Spleen (tissue), 11 donors: ENCODE results near the gene PDE8A. TPM values are rescaled to one million over a fixed set of nuclear protein-coding genes. Genes with fewer than 3 reads are reported as not detected.
"Not testable (repeated sequence)": the region's sequence is repeated elsewhere in the genome, so short reads cannot be mapped to it uniquely, and the experiment has no call there.

Experiments
- DNase-seq: peaks from one replicate; pipeline ENCODE4 v3.0.0-alpha.2; 2020
- H3K27ac ChIP-seq, 8 donors: fragments of 200-600 bp; sonication (generic) in 7 of 8; 1 replicate in 4 of 8; 2 replicates in 4 of 8; pipeline versions ENCODE4 v1.5.0 to v1.8.0; 2016 to 2021; ENCODE audit warnings: inconsistent platforms in 4 of 8, mild to moderate bottlenecking in 4 of 8, moderate library complexity in 1 of 8
- H3K27me3 ChIP-seq, 7 donors: fragments of 200-600 bp; sonication (generic) in 6 of 7; replicated peaks in 1 of 7; 1 replicate in 4 of 7; 2 replicates in 3 of 7; pipeline versions ENCODE4 v1.5.0 to v1.8.0; 2016 to 2021; ENCODE audit warnings: inconsistent platforms in 3 of 7, mild to moderate bottlenecking in 1 of 7
- H3K36me3 ChIP-seq, 6 donors: fragments of 200-600 bp; sonication (generic) in 5 of 6; 1 replicate in 4 of 6; 2 replicates in 2 of 6; pipeline versions ENCODE4 v1.5.0 to v1.8.0; 2016 to 2021; ENCODE audit warnings: inconsistent platforms in 2 of 6
- H3K4me1 ChIP-seq, 6 donors: fragments of 200-600 bp; sonication (generic) in 5 of 6; 1 replicate in 3 of 6; 2 replicates in 3 of 6; pipeline versions ENCODE4 v1.5.0 to v1.8.0; 2016 to 2021; ENCODE audit warnings: inconsistent platforms in 3 of 6
- H3K4me3 ChIP-seq, 8 donors: fragments of 200-600 bp; sonication (generic) in 7 of 8; 1 replicate in 4 of 8; 2 replicates in 4 of 8; pipeline versions ENCODE4 v1.5.0 to v1.8.0; 2016 to 2021; ENCODE audit warnings: inconsistent platforms in 4 of 8, mild to moderate bottlenecking in 4 of 8, moderate library complexity in 2 of 8
- H3K9me3 ChIP-seq, 8 donors: fragments of 200-600 bp; sonication (generic) in 7 of 8; 1 replicate in 4 of 8; 2 replicates in 4 of 8; pipeline versions ENCODE4 v1.5.0 to v1.8.0; 2016 to 2021; ENCODE audit warnings: inconsistent platforms in 4 of 8
- POLR2A ChIP-seq, 3 donors: fragments of 450-650 bp; IDR thresholded peaks; one replicate each; pipeline ENCODE4 v1.5.1; 2017; ENCODE audit warnings: antibody characterized with exemption in 3 of 3, mild to moderate bottlenecking in 1 of 3
- POLR2AphosphoS5 ChIP-seq, 3 donors: sonication (generic); formaldehyde crosslinking; IDR thresholded peaks; one replicate each; pipeline ENCODE4 v1.5.1; 2017; ENCODE audit warnings: antibody characterized with exemption in 3 of 3
- WGBS, 5 donors: extraction: QIAGEN DNeasy Blood & Tissue Kit in 3 of 5; methylation state at CpG; one replicate each; pipeline versions ENCODE4 v1.1.5 to v1.1.7; 2013 to 2018; 5-methylcytosine and 5-hydroxymethylcytosine counted together
- intact Hi-C: fragments of 100-400 bp; cut with DNase I; formaldehyde crosslinking; loops from one replicate; pipeline ENCODE4 v1.15.0; 2023; ENCODE audit warnings: low total_unique reads
- polyA plus RNA-seq, 3 donors: library from polyadenylated mRNA; stranded (reverse); fragments of 200-250 nt; gene quantifications; one replicate each; pipeline ENCODE4 v1.2.1, GENCODE V29; 2013
- total RNA-seq, 7 donors: library from RNA; depleted of rRNA in 3 of 7; stranded (reverse); fragments of >200 nt in 3 of 7; fragmentation: NEBNext Ultra II Directional in 4 of 7; extraction: Animal tissue kit (Norgen Biotek cat#: 25700) in 4 of 7; gene quantifications; one replicate each; pipeline versions ENCODE4 v1.1.0 to v1.2.1, GENCODE V29; 2016 to 2021
- TF ChIP-seq, protein P1 (sequence below), 11 experiments: fragments of 200-600 bp in 7 of 11; fragments of 450-650 bp in 4 of 11; sonication (generic) in 4 of 11; IDR thresholded peaks in 8 of 11; conservative IDR thresholded peaks in 3 of 11; 1 replicate in 7 of 11; 2 replicates in 4 of 11; pipeline versions ENCODE4 v1.4.0 to v1.8.0; 2016 to 2021; ENCODE audit warnings: antibody characterized with exemption in 11 of 11, inconsistent platforms in 4 of 11, mild to moderate bottlenecking in 1 of 11
- donor health status: healthy with polysubstance abuse.
- donor health status: DM: no; HTN: no; CAD: no; lungs with moderate emphysema.
- donor health status: DM: no; HTN: no; CAD: no.
- donor health status: Bipolar disorder and iron deficiency.
- donor health status: healthy.
- donor health status: DM: no; HTN: no; CAD: no.
- donor health status: DM: yes; HTN: yes; CAD: no.

The PDE8A gene
- total and polyA plus RNA-seq, 10 donors = 13.2 to 52.2 (median 30.6) TPM

DNA sequence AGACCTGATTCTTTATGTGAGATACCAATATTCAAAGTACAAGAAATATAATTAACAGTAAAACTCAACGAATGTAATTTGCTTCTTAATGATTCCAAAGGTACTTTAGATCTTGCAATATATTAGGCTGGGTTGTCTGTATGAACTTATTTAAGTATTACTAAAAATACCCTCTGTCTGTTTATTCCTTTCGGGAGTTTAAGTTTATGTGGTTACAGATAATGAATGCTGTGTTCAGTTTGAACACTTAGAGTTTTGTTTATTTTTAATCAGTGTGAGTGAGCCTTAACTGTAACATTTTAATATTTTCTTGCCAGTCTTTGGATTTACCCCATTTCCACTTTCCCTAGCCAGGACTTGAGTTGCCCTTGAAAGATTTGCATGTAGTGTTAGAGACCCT, 3.5 kb downstream of the PDE8A start:
- 86 to 96% (median 88%) methylated on average over 2 of the region's 2 CpGs for WGBS, 5 donors
- no peak for DNase-seq
- TF ChIP-seq POLR2A (IDR thresholded peaks at IDR 0.05) = no peak
- intact Hi-C loops = no loop called here
- Histone ChIP-seq H3K4me1 (peaks cover 12 to 86% (median 54%) of the 10 kb centered on the region in 6 donors), H3K9me3 (no peaks in the 10 kb centered on the region), H3K27ac (no peak overlapping the region), H3K27me3 (peaks cover 0 to 8% (median 0%) of the 10 kb centered on the region in 7 donors), H3K4me3 (no peak overlapping the region), H3K36me3 (no peaks in the 10 kb centered on the region)

DNA sequence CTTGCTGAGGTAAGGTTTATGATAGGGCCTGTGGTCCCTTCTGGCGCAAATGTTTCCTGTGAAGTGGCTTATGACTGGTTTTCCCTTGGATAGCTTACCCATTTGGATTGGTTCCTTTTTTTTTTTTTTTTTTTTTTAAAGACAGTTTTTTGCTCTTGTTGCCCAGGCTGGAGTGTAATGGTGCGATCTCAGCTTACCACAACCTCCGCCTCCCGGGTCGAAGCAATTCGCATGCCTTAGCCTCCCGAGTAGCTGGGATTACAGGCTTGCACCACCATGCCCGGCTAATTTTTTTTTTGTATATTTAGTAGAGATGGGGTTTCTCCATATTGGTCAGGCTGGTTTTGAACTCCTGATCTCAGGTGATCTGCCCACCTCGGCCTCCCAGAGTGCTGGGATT, 5.7 kb downstream of the PDE8A start:
- H3K4me1 ChIP-seq = peaks cover 19 to 97% (median 64%) of the 10 kb centered on the region in 6 donors
- intact Hi-C loops, H3K36me3 ChIP-seq, H3K4me3 ChIP-seq, H3K27me3 ChIP-seq, H3K9me3 ChIP-seq, DNase-seq: not testable (repeated sequence)
- H3K27ac ChIP-seq = peak overlapping the region in 2 of 8 donors; percentile 65 to 69
- 89 to 97% (median 96%) methylated on average over 9 of the region's 9 CpGs for WGBS, 5 donors

DNA sequence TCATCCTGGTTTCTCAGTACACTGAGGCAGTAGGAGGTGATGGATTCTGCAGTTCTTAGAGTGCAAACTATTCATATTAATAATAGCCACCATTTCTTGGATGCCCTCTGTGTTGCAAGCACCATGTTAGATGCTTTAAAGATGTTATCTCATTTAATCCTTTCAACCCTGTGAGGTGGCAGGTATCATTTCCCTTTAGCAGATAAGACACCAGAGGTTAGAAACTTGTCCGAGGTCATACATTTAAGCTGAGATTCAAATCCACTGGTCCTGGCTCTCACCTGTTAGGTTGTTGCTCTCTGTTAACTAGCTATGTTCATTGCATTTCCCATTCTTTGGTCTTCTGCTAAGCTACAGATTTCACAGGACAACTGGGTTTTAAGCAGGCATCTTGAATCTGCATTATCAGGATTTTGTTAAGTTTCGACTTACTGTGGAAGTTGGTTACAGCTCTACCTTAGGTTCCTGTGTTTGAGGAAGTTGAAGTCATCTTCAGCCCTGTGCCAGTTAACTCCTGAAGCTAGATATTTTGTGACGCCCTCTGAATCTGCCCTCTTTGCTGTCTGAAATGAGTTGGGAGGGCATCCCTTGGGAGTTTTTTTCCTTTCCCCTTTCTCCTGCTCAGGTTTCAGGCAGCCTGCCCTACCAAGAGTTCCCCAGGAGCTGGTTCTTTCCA, 6.4 kb downstream of the PDE8A start:
- Histone ChIP-seq H3K27me3 (no peaks in the 10 kb centered on the region), H3K27ac (peak overlapping the region in 7 of 8 donors; percentile 28 to 69 (median 59)), H3K9me3 (no peaks in the 10 kb centered on the region), H3K4me1 (peaks cover 19 to 94% (median 58%) of the 10 kb centered on the region in 6 donors), H3K4me3 (peak overlapping the region in 1 of 8 donors; percentile 15), H3K36me3 (no peaks in the 10 kb centered on the region)
- TF ChIP-seq, protein P1, sequence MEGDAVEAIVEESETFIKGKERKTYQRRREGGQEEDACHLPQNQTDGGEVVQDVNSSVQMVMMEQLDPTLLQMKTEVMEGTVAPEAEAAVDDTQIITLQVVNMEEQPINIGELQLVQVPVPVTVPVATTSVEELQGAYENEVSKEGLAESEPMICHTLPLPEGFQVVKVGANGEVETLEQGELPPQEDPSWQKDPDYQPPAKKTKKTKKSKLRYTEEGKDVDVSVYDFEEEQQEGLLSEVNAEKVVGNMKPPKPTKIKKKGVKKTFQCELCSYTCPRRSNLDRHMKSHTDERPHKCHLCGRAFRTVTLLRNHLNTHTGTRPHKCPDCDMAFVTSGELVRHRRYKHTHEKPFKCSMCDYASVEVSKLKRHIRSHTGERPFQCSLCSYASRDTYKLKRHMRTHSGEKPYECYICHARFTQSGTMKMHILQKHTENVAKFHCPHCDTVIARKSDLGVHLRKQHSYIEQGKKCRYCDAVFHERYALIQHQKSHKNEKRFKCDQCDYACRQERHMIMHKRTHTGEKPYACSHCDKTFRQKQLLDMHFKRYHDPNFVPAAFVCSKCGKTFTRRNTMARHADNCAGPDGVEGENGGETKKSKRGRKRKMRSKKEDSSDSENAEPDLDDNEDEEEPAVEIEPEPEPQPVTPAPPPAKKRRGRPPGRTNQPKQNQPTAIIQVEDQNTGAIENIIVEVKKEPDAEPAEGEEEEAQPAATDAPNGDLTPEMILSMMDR (IDR thresholded peaks at IDR 0.05 in 8 of 11, conservative IDR thresholded peaks at IDR 0.05 in 3 of 11) = no peak
- TF ChIP-seq POLR2AphosphoS5 (IDR thresholded peaks at IDR 0.05) = no peak
- no peak for TF ChIP-seq POLR2A (IDR thresholded peaks at IDR 0.05)
- intact Hi-C loops = no loop called here
- DNase-seq = no peak
- 50 to 58% (median 57%) methylated on average over 3 of the region's 3 CpGs for WGBS, 5 donors

DNA sequence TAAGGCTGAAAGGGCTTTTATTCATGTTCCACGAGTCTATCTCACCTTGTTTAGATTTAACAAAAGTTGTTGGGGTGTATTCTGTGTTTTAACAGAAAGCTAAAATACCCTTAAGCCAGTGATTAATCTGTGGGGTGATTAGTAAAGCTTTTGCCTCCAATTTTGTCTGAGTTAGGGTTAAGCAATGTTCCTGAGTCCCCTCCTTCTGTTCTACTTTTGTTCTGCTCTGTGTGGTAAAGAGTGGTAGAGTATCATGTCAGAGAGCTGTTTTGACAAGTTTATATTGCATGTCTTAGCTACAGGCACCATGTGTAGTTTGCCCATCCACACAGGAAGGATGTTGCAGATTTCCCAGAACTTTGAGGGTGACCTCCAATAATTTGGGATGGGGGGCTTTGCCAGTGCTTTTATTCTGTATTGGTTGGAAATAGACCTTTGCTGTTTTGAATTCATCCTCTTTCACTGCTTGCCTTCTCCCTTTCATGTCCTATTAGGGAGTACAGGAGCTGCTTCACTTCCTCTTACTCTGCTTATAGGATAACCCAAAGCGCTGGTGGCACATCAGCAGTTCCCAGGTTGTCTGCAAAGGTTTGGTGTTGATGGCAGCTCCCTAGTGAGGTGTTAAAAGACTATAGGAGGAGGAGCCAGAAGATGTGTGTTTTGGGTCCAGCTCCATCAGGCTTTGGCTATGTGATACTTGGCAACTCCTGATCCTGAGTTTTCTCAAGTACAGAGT, 7.4 kb downstream of the PDE8A start:
- 82 to 97% (median 87%) methylated on average over 2 of the region's 2 CpGs for WGBS, 5 donors

More for the DNA sequence above, 7.4 kb downstream of the PDE8A start:
- peaks cover 13 to 87% (median 49%) of the 10 kb centered on the region in 6 donors for H3K4me1 ChIP-seq
- no peaks in the 10 kb centered on the region for H3K27me3 ChIP-seq
- intact Hi-C loops = no loop called here
- H3K36me3 ChIP-seq = no peaks in the 10 kb centered on the region
- no peak for TF ChIP-seq POLR2AphosphoS5 (IDR thresholded peaks at IDR 0.05)
- TF ChIP-seq, protein P1 (IDR thresholded peaks at IDR 0.05 in 8 of 11, conservative IDR thresholded peaks at IDR 0.05 in 3 of 11) = no peak
- no peak for TF ChIP-seq POLR2A (IDR thresholded peaks at IDR 0.05)
- no peak for DNase-seq
- no peaks in the 10 kb centered on the region for H3K9me3 ChIP-seq
- H3K27ac ChIP-seq = peak overlapping the region in 6 of 8 donors; percentile 28 to 69 (median 61)
- H3K4me3 ChIP-seq = no peak overlapping the region
